ENCODE measurements around the gene CISD1.

Gene CISD1

GRCh38 chr10:58316874-58317273 lies 47.9 kb downstream of the CISD1 start:
- no peak for DNase-seq

DNA sequence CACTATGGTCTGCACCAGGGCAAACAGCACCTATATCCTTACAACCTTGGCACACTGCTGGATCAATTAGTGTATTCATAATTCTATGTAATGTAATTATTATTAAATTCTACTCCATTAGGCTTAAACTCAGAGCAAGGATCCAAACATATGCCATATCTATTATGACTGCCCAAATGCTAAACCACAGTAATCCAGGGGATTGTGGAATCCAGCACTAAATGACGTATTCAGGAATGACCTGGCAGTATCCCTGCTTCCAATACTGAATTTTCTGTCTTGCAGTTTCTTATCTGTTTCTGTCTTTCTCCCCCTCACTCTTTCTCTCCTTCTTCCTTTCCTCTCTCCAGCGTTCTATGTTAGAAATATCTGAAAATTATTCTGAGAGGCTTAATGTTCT lies 49.4 kb downstream of the CISD1 start:
- peak; percentile 4 for DNase-seq

DNA sequence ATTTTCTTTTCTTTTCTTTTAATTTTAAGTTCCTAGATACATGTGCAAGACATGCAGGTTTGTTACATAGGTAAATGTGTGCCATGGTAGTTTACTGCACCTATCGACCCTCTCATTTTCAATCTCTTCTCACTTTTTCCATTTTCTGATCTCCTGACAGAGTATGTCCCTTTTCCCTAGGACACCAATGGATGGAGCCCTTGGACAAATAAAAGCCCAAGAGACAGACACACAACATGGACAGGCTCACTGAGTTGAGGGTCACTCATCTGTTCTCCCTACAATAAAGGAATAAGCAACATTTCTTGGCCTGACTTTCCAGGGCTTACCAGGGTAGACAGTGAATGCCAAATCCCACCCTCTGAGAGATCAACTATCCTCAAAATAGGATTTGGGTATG lies 50.6 kb downstream of the CISD1 start:
- DNase-seq, result no peak

DNA sequence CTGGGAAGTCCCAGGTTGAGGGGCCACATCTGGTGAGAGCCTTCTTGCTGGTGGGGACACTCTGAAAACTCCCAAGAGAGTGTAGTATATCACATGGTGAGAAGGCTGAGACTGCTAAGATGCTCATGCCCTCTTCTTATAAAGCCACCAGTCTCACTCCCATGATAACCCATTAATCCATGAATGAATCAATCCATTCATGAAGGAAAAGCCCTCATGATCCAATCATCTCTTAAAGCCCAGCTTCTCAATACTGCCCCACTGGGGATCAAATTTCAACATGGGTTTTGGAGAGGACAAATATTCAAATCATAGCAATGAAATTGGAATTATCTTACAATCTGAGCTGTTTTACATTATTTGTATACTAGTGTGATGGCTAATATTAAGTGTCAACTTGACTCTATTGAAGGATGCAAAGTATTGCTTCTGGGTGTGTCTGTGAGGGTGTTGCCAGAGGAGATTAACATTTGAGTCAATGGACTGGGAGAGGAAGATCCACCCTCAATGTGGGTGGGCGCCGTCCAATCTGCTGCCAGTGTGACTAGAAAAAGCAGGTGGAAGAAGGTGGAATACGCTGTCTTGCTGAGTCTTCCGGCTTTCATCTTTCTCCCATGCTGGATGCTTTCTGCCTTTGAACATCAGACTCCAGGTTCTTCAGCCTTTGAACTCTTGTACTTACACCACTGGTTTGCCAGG lies 51.5 kb downstream of the CISD1 start:
- DNase-seq, result no peak

GRCh38 chr10:58322072-58322834 lies 53.3 kb downstream of the CISD1 start:
- DNase-seq, result no peak

DNA sequence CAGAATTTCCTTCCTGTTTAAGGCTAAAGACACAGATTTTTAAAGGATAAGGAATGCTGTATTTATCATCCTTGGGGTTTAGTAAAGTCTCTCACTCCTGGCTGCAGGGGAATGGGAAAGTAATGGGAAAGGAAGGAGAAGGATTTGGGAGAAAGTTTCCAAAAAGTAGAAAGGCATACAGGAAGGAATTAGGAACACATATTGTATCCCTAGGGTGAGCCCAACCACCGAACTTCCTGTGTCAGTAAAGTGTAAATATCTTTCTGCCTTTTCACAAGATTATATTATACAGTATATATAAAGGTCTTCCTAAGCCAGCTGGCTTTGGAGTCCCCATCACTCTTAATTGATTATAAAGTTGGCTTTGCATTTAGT lies 53.9 kb downstream of the CISD1 start:
- no peak for DNase-seq

DNA sequence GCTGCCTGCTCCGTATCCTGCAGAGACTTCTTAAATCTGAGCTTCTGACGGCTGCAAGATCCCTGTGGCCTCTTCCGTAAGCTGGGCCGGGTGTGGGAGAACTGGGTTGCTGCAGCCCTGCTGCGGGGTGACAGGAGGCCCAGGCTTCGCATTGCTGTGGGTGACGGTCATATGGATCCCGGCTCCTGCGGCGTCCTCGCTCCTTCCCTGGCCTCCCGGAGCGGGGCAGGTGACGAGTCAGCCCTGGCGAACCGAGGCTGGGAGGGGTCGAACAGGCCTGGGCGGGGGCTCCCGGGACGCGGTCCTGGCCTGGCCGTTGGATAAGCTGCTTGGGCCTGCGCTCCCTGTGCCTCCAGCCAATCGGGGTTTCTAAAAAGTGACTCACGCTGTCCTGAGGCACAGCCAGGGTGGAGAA lies 58.0 kb downstream of the CISD1 start:
- DNase-seq, result peak; percentile 47

GRCh38 chr10:58328233-58328632 lies 59.3 kb downstream of the CISD1 start:
- DNase-seq, result no peak

GRCh38 chr10:58330431-58330830 lies 61.5 kb downstream of the CISD1 start:
- DNase-seq, result no peak

- DNase-seq, result no peak
Observed at GRCh38 chr10:58331646-58332045, 62.7 kb downstream of the CISD1 start.

DNA sequence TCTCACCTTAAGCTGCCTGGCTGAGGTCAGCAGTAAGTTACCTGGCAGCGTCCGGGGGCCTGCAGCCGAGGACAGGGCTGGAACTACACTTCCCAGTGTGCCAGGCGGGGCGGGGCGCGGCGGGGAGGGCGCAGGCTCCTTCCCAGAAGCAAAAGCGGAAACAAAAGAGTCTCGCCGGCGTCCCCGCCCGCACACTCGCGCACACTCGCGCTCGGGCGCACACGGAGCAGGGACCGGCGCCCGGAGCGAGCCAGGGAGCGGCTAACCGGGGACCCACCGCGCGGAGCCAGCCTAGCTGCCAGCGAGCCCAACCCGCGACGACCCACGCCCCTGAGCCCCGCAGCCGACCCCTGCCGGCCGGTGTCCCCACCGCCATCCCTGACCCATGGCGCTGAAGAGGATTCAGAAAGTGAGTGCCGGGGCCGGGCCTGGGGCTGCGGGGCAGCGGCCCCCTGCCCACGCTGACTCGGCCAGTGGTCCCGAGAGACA lies 65.9 kb downstream of the CISD1 start, which contains the start of gene UBE2D1:
TSS of gene UBE2D1 (plus strand) at position 190 of the 489 bp plus-strand sequence. CDS start at position 386, 196 bp downstream.
- peak; percentile 72 for DNase-seq

DNA sequence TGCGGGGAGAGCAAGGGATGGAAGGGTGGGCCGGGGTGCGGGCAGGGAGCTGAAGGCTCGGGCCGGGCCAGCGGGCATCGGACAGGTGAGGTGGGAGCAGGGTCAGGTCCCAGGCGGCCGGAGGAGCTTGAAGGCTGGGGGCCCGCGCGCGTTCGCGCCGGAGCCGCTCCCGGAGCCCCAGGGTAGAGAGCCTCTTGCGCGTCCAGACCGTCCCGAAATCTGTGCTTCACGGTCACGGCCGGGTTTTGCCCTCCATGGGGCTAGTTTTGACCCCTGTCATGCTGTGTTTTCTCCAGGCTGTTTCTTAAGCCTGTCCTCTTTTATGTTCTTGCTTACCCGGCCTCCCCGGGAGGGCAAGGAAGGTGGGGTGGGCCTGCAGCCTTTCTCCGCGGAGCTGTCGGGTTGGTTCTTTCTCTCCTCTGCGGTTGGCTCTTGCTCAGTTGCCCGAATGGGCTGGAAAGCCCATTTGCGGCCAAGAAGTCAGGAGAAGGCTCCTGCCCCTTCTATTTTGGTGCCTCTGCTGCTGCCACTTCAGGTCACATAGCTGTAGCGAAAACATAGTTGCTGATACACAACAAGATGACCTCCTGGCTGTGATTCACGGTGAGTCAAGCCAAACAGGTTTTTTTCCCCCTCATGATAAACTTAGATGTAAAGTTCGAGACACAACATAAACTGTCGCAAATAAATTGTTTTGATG lies 66.5 kb downstream of the CISD1 start:
- peak; percentile 13 for DNase-seq

DNA sequence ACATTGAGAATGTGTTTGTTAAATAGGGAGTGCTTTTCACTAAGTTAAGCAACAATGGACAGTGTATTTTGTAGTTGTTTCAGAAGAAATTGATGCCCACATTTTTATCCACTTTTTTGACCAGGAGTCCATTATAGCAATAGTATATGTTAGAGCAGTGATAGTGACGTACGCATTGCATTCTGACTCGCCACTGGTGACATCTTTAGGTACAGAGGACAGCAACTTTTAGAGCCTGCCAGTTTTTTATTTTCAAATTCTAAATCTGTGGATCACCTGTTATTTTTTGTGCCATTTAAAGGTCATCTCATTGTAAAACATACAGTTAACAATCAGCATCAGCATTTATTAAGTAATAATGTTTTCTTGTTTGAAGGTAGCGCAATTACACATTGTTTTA lies 67.3 kb downstream of the CISD1 start:
- no peak for DNase-seq
